SH-SY5Y (cell line): ENCODE measurements around the gene RALGAPA2.

ENCODE experiments used
- GATA2 ChIP-seq: IDR thresholded peaks from 2 replicates; pipeline ENCODE4 v1.6.1; 2011; ENCODE audit warnings: mild to moderate bottlenecking, low read depth, low read length
- GATA3 ChIP-seq: IDR thresholded peaks from 2 replicates; pipeline ENCODE4 v1.6.1; 2011; ENCODE audit warnings: low read depth, mild to moderate bottlenecking, low read length, moderate library complexity

DNA sequence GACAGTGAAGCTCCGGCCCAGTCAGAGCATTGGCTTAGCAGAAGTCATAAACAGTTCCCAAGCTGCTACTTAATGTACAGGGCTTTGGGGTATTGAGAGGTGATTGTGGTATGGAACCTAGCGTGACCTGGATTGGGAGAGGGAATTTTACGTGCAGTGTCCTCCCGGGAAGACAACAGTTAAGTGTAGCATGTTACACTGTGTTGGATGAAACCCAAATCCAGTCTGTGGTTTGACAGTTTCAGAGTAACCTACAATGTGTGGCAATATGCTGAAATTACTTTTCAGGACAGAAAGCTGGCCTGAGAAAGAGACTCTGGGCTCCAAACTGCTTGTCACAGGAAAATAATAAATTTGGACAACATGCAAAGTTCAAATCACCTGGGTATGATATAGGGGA is 28.1 kb upstream of the RALGAPA2 start:
- TF ChIP-seq GATA3 (no peak), GATA2 (no peak)
